Sigmoid colon (tissue), 7 donors: ENCODE results near the gene USH1C. TPM values are rescaled to one million over a fixed set of nuclear protein-coding genes. Genes with fewer than 3 reads are reported as not detected.

Experiments used
- DNase-seq: peaks from one replicate; pipeline ENCODE4 v3.0.0-alpha.2; 2019
- H3K27ac ChIP-seq, 4 donors: fragments of 200-600 bp; sonication (generic); one replicate each; pipeline ENCODE4 v1.5.1; 2016 to 2019; ENCODE audit warnings: mild to moderate bottlenecking in 1 of 4
- H3K27me3 ChIP-seq, 3 donors: fragments of 200-600 bp; sonication (generic); one replicate each; pipeline ENCODE4 v1.5.1; 2019; ENCODE audit warnings: mild to moderate bottlenecking in 1 of 3
- H3K36me3 ChIP-seq, 4 donors: fragments of 200-600 bp; sonication (generic); one replicate each; pipeline ENCODE4 v1.5.1; 2016 to 2019
- H3K4me1 ChIP-seq, 4 donors: fragments of 200-600 bp; sonication (generic); one replicate each; pipeline ENCODE4 v1.5.1; 2017 to 2019
- H3K4me3 ChIP-seq, 4 donors: fragments of 200-600 bp; sonication (generic); one replicate each; pipeline ENCODE4 v1.5.1; 2017 to 2019; ENCODE audit warnings: mild to moderate bottlenecking in 2 of 4, moderate library complexity in 1 of 4
- H3K9me3 ChIP-seq, 4 donors: fragments of 200-600 bp in 3 of 4; sonication (generic) in 3 of 4; one replicate each; pipeline versions ENCODE4 v1.5.1 to v1.6.1; 2013 to 2019
- CTCF ChIP-seq, 4 experiments: fragments of 450-650 bp in 3 of 4; fragments of 200-600 bp in 1 of 4; IDR thresholded peaks; one replicate each; pipeline ENCODE4 v1.5.1; 2016 to 2019; ENCODE audit warnings: antibody characterized with exemption in 4 of 4, mild to moderate bottlenecking in 3 of 4, moderate library complexity in 2 of 4
- EP300 ChIP-seq, 4 donors: sonication (generic); formaldehyde crosslinking; IDR thresholded peaks; one replicate each; pipeline ENCODE4 v1.6.1; 2017; ENCODE audit warnings: antibody characterized with exemption in 4 of 4
- POLR2A ChIP-seq, 2 donors: fragments of 450-650 bp; IDR thresholded peaks; one replicate each; pipeline ENCODE4 v1.6.1; 2016; ENCODE audit warnings: antibody characterized with exemption in 2 of 2, mild to moderate bottlenecking in 2 of 2, moderate library complexity in 2 of 2
- POLR2AphosphoS5 ChIP-seq, 4 donors: sonication (generic); formaldehyde crosslinking; IDR thresholded peaks; one replicate each; pipeline ENCODE4 v1.6.1; 2017; ENCODE audit warnings: antibody characterized with exemption in 4 of 4
- WGBS, 2 donors: extraction: QIAGEN DNeasy Blood & Tissue Kit; methylation state at CpG; one replicate each; pipeline ENCODE4 v1.1.7; 2013; 5-methylcytosine and 5-hydroxymethylcytosine counted together
- intact Hi-C: fragments of 100-400 bp; cut with DNase I; formaldehyde crosslinking; loops from one replicate; pipeline ENCODE4 v1.15.1; 2023
- polyA plus RNA-seq, 3 donors: library from polyadenylated mRNA; stranded (reverse); fragments of 200-250 nt; gene quantifications; one replicate each; pipeline ENCODE4 v1.2.3, GENCODE V29; 2013
- total RNA-seq, 4 donors: library from RNA; depleted of rRNA; stranded (reverse); fragments of >200 nt; gene quantifications; one replicate each; pipeline ENCODE4 v1.1.0, GENCODE V29; 2016
- donor health status: healthy with polysubstance abuse.
- donor health status: Bipolar disorder and iron deficiency.
- donor health status: healthy.

The USH1C gene
- total and polyA plus RNA-seq, 7 donors: 1.2 to 152 (median 2.5) TPM

GRCh38 chr11:17588166-17588565 is 44.0 kb upstream of the USH1C start:
- Histone ChIP-seq H3K27me3 (no peaks in the 10 kb centered on the region), H3K27ac (no peak overlapping the region), H3K4me3 (no peak overlapping the region), H3K9me3 (no peaks in the 10 kb centered on the region), H3K36me3 (no peaks in the 10 kb centered on the region), H3K4me1 (no peaks in the 10 kb centered on the region)
- intact Hi-C loops: no loop called here
- no peak for TF ChIP-seq EP300 (IDR thresholded peaks at IDR 0.05)
- no peak for TF ChIP-seq POLR2A (IDR thresholded peaks at IDR 0.05)
- no peak for TF ChIP-seq CTCF (IDR thresholded peaks at IDR 0.05)
- no peak for TF ChIP-seq POLR2AphosphoS5 (IDR thresholded peaks at IDR 0.05)
- DNase-seq: peak; percentile 26
- 81 to 85% methylated on average over 8 of the region's 8 CpGs for WGBS, 2 donors

DNA sequence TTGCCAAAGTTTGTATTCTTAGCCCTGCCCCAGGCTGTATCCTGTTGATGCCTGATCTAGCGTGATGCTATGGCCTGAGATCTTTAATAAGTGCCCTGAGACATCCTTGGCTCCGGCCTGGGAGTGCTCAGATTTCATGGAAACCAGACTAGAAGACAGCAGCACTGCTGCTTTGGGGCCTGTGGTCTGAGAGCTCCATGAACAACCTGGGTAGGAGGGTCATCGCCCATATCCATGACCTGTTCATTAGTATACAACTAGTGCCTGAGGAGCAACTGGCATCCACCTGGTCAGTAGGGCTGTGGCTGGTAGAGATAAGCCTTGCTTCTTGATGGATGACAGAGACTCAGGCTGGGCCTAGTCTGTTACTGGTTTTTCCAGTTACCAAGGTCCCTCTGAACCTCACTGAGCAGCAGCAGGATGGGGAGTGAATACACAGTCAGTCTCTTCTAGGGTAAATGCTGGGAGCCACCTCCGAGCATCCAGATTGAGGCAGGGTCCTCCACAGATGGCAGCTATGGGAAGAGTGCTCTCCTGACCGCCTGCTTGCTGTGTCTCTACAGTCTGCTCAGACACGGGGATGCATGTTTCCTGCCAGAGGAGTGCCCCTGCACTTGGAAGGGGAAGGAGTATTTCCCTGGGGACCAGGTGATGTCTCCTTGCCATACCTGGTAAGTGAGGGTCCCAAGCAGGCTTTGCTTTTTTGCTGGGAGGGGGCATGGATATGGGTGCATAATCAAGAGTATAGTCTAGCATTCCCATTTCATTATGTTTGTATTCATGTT is 41.9 kb upstream of the USH1C start:
- H3K4me3 ChIP-seq: no peak overlapping the region
- TF ChIP-seq POLR2AphosphoS5 (IDR thresholded peaks at IDR 0.05) (no peak), POLR2A (IDR thresholded peaks at IDR 0.05) (no peak), EP300 (IDR thresholded peaks at IDR 0.05) (no peak), CTCF (IDR thresholded peaks at IDR 0.05) (no peak)
- H3K36me3 ChIP-seq: no peaks in the 10 kb centered on the region
- peak; percentile 26 for DNase-seq
- no peaks in the 10 kb centered on the region for H3K9me3 ChIP-seq
- intact Hi-C loops: no loop called here
- WGBS, 2 donors: 79 to 88% methylated on average over 6 of the region's 6 CpGs
- no peaks in the 10 kb centered on the region for H3K4me1 ChIP-seq
- no peak overlapping the region for H3K27ac ChIP-seq
- H3K27me3 ChIP-seq: no peaks in the 10 kb centered on the region

GRCh38 chr11:17581732-17582053 is 37.5 kb upstream of the USH1C start:
- Histone ChIP-seq H3K27me3 (no peaks in the 10 kb centered on the region), H3K4me3 (no peak overlapping the region), H3K36me3 (no peaks in the 10 kb centered on the region), H3K27ac (no peak overlapping the region), H3K4me1 (no peaks in the 10 kb centered on the region), H3K9me3 (no peaks in the 10 kb centered on the region)
- WGBS, 2 donors: 94 to 96% methylated on average over 4 of the region's 4 CpGs
- TF ChIP-seq POLR2A (IDR thresholded peaks at IDR 0.05) (no peak), CTCF (IDR thresholded peaks at IDR 0.05) (no peak), EP300 (IDR thresholded peaks at IDR 0.05) (no peak), POLR2AphosphoS5 (IDR thresholded peaks at IDR 0.05) (no peak)
- DNase-seq: no peak
- intact Hi-C loops: no loop called here

DNA sequence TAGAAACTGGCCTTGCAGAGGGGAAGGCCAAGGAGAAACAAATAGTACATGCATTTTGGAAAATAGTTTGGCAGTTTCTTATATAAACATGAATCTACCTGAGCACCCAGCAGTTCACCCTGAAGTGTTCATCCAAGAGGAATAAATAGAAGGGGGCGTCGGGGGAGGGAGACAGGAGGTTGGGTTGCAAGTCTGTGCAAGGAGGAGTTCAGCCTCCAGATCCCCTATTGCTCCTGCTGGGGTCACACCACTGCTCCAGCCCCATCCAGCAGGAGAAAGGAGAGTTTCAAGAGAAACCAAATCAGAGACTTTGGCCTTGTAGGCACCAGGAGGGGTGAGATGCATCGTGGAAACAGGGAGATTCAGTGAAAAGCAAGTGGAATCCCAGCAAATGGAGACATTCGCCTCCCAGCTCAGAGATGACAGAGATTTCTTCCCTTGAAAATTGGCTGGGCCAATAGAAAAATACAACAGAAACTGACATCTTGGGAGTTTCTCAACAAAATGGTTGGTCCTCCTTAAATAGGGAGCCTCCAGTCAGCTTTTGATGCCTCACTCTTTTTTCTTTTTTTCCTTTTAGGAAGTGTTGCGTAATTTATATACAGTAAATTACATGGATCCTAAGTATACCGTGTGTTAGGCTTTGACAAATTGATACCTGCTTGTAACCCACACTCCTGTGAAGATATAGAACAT is 37.0 kb upstream of the USH1C start:
- Histone ChIP-seq H3K4me3 (no peak overlapping the region), H3K4me1 (no peaks in the 10 kb centered on the region), H3K27me3 (no peaks in the 10 kb centered on the region), H3K9me3 (no peaks in the 10 kb centered on the region), H3K36me3 (no peaks in the 10 kb centered on the region), H3K27ac (no peak overlapping the region)
- DNase-seq: no peak
- TF ChIP-seq CTCF (IDR thresholded peaks at IDR 0.05) (no peak), EP300 (IDR thresholded peaks at IDR 0.05) (no peak), POLR2A (IDR thresholded peaks at IDR 0.05) (no peak), POLR2AphosphoS5 (IDR thresholded peaks at IDR 0.05) (no peak)
- WGBS, 2 donors: 76 to 79% methylated on average over 6 of the region's 6 CpGs
- intact Hi-C loops: no loop called here
